HG02588 (cell line): ENCODE results near the gene CLEC16A.

Experiments used
- ATAC-seq: cut with Tn5 transposase; IDR thresholded peaks from one replicate; pipeline ENCODE4 v1.9.1; 2021; ENCODE audit warnings: mild to moderate bottlenecking, moderate library complexity; ENCODE audit not compliant: unreplicated experiment

Gene CLEC16A

DNA sequence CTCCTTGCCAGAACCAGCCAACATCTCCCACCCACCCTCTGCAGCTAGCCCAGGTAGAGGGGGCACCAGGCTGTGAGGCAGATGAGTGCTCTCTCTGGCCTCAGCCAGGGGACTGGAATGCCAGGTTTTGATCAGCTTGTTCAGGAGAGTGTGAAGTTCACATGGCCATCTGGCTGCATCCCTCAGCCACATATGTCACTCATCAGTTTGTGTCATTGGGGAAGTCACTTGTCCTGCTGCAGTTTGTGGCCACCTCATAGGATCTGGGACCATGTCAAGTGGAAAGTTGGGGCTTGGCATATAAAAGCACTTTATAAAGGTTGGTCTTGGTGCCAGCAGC lies 164.1 kb downstream of the CLEC16A start:
- no peak for ATAC-seq

DNA sequence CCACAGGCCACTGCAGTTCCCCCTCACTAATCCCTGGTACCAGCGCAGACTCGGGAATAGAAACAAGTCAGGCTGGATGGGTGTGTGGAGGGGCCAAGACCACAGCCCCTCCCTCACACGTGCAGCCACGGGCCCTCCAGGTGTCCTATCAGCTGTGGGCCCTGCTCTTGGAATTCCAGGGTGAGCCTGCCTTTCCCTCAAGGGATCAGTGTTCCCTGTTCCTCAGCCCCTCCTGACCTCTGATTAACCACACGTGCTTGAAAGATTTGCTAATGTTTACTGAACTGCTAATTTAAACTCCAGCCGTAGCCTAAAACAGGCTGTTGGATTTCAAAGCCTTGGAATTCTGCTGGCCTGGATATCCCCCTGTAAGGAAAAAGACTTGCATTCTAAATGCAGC lies 165.2 kb downstream of the CLEC16A start:
- no peak for ATAC-seq

DNA sequence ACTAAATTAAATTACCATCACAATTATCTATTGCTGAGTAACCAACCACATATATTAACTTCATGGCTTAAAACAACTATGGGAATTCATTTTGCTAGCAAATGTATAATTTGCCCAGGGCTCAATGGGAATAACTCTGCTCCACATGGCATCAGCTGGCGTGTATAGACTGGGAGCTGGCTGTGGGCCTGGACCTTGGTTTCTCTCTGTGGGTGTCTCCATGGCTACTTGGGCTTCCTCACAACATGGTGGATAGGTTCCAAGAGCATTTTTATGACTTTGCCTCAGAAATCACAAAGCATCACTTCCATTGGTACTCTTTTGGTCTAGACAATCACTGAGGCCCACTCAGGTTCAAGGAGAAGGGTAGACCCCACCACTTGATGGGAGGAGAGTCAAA lies 166.8 kb downstream of the CLEC16A start:
- no peak for ATAC-seq

DNA sequence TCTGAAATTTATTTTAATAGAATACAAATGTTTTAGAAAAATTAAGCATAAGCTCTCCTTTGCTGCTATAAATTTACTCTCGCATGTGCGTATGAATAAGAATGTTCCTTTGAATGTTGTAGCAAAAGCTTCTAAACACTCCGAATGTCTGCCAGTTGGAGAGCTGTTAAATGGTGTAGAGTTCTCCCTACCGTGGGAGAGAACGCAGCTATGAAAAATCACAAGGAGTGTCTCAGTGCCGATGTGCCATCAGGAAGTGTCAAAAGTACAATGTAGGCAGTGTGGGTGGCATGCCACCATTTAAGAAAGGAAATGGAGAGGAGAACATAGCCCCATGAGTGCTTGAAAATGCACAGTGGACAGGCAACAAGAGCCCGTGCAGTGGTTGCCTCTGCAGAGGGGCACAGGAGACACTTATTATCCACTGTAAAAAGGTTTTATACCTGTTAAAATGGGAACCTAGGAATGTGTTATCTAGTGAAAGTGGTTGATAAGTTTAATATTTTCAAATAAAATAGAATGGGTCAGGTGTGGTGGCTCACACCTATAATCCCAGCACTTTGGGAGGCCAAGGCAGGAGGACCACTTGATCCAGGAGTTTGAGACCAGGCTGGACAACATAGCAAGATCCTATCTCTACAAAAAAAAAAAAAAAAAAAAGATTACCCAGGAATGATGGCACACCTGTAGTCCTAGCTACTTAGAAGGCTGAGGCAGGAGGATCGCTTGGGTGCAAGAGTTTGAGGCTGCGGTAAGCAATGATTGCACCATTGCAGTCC lies 167.7 kb downstream of the CLEC16A start:
- ATAC-seq, result no peak

DNA sequence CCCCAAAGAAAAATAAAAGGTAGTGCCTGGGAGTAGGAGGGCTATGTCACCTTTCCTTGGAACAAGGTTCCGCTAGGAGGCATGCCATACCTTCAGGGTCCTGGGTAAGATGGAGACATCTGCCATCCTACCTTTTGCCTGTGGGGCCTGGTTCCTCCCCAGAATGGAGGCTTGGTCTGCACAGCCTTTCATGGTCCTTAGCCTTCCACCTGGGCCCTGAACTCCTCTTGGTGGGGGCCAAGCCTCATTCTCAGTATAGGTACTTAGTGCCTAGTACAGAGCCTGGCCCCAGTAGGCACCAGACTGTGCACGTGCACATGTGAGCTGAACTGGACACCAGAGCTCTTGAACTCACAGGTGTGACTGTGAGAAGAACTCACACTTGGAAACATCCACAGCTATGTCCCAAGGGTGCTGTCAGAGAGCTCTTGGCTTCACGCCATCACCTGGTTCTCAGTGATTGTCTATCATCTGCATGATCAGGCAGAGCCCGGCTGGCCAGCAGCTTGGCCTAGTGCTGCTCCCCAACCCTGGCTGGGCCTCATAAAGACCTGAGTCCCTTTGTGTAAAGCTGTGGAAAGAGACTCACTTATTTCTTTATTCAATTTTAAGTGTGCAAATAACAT lies 168.5 kb downstream of the CLEC16A start:
- ATAC-seq, result no peak

DNA sequence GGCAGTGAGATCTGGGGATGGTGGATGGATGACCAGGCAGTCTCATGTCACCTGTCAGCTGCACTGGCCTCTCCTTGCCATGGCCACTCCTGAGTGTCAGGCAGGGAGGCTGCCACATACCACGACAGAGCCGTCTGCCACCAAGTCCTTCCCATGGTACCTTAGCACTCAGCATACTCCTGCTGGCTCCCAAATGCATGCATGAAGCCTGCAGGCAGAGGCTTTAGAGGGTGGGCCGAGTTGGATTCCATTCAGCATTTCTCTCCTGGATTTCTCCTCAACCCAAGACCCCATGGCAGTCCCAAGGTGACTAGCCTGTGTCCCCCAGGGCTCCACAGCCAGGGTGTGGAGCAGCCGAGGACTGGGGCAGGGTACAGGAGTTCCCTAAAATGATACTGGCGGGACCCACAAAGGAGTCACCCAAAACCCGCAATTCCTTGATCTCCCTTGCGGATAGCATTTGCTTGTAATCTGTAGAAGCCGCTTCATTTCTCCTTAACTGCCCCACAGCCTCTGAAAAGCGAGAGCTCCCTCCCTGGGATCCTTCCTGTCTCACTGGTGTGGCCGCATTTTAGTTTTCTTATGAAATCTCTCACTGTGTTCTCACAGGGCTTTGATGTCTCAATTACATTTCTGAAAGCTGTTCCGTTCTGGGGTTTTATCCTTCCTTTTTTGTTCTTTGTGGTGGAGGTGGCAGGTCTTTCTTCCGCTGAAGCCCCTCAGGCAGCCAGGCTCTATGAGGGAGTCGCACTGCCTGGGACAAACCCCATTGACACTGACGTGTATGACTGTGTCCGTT lies 170.2 kb downstream of the CLEC16A start:
- no peak for ATAC-seq

DNA sequence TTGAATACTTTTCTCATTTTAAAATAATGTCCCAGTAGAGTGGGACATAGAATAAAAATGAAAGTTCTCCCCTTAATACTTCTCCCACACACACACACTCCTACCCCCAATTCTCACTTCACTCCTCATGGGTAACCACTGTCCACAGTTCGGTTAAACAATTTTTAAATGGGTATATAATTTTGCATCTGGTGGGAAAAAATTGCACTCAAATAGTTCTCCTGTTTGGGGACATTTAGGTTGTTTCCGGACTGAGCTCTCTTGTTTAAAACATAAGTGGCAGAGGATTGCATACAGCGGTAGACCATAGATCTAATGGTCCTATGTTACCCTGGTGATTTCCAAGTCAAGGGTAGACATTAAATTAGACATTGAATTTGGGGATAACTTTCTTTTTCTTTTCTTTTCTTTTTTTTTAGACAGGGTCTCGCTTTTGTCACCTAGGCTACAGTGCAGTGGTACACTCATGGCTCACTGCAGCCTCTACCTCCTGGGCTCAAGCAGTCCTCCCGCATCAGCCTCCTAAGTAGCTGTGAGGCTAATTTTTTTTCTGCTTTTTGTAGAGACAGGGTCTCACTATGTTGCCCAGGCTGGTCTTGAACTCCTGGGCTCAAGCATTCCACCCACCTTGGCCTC lies 173.3 kb downstream of the CLEC16A start:
- ATAC-seq, result no peak

DNA sequence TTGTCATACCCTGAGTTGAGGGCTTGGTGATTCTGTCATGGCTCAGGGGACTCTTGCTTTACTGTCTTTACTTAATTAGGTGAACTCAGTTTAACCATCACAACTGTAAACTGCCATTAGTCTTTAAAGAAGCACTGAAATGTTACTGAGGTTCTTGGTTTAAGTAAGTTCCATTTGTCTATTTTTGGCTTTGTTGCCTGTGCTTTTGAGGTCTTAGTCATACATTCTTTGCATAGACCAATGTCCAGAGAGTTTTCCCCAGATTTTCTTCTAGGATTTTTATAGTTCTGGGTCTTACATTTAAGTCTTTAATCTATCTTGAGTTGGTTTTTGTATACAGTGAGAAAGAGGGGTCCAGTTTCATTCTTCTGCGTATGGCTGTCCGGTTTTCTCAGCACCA lies 174.1 kb downstream of the CLEC16A start:
- no peak for ATAC-seq

DNA sequence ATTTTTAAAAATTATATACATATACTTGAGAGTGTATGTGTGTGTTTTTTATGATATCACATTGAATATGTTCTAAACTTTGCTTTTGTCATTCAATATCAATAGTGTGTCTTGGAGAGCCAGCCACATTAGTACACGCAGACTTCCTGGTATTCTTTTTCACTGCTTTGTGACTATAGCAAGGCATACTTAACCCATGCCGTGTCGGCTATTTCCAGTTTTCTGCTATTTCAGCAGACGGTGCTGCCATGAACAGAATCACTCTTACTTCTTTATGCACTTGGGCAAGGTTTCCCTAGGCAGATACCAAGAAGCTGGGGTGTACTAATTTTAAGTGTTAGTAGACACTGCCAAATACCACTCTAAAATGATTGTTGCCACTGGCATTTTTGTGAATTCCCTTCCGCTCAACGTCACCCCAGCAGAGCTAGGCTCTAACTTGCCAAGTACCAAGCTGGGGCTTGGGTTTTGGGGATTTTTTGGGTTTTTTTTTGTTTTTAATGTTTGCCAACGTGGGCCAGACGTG lies 176.8 kb downstream of the CLEC16A start:
- no peak for ATAC-seq

DNA sequence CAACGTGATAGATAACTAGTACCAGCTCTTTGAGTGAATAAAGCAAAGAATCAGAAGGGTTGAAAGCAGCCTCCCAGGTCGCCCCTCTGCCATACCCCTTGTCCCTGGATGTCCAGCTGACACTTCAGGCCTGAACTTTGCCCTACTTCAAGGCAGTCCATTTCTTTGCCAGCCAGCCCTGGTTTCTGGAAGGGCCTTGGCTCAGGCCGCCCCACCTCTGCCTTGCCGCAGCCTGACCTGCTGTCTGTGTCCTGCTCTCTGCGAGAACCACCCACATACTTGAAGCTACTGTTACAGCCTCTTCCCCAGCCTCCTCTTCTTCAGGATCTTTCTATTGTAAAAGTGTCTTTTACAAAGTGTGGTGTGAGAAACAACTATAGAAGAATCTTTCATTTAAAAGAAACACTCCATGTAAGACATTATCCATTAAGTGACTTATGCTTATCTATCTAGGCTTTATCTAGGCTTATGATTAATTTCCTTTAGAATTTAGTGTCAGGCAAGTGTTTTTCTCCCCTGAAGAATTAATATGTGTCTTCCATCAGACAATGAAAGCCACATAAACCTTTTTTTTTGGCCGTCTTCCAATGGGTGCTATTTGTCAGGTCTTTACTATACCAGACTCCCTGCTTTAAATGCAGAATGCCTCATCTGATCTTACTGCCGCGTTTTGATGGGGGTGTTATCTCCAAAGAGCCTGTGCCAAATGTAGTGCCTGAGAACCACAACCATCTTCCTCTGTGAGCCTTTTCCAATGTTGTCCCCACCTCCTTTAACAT lies 177.7 kb downstream of the CLEC16A start:
- no peak for ATAC-seq

DNA sequence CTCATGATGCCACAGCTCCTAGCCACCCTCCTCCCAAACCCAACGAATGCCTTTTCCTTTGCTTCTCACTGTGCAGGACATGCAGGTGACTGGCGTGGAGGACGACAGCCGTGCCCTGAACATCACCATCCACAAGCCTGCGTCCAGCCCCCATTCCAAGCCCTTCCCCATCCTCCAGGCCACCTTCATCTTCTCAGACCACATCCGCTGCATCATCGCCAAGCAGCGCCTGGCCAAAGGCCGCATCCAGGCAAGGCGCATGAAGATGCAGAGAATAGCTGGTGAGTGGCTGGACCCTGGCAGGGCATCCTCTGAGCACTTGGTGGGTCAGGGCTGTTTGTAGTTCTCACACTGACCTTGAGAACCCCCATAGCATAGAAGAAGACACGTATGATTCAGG lies 179.3 kb downstream of the CLEC16A start:
- no peak for ATAC-seq

DNA sequence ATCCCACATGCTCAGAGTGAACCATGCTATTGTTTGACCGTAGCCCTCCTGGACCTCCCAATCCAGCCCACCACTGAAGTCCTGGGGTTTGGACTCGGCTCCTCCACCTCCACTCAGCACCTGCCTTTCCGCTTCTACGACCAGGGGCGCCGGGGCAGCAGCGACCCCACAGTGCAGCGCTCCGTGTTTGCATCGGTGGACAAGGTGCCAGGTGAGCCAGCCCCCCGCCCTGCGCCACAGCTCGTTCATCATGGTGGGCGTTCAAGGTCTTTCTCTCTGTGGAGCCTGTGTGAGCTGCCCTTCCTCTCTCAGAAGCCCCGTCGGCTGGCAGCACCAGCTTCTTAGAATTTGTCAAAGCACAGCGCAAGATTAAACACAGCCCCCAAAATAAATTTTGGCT lies 181.6 kb downstream of the CLEC16A start:
- no peak for ATAC-seq

DNA sequence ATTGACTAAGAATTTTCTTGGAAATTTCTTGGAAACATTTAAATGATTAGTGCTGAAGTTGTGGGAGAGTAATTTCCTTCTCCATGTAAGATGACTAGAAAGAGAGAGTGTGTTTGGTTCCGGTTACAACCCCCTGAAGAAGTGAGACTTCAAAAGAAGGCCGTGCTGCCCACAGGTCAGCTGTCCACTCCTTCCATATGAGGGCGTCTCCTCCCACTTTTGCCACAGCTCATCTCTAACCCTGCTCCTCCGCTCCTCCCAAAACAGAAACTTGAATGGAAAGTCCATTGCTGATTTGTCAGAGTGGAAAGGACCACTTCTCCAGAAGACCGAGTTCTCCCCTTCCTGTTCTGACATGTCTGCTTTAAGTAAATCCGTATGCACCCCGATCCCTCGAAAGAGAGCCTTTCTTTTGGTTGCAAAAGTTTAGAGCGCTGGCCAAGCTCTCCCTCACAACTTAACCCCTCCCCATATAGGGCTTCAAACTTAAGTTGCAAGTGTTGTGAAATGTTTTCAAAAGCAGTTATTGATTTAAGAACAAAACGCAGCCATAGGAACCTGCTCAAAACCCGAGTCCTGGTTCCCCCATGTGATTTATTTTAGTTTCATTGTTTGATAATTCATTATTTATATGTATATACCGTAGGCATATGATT lies 182.2 kb downstream of the CLEC16A start:
- ATAC-seq, result no peak

DNA sequence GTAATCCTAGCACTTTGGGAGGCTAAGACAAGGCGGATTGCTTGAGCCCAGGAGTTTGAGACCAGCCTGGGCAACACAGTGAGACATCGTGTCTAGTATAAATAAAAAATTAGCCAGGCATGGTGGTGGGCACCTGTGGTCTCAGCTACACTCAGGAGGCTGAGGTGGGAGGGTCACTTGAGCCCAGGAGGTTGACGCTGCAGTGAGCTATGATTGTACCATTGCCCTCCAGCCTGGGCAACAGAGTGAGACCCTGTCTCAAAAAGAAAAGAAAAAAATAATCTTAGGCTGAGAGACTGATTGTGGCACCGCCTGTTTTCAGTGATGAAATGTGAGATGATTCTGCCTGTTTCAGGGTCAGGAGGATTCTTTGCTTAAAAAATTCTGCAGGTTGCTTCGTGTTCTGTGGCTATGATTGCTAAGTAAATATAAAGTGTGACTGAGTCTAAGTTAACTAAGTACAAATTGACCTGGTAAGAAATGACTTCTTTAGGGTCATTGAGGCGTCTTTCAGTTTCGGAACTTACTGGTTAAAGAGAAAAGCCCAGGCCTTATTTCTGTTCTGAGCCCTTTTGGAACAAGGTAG lies 183.3 kb downstream of the CLEC16A start:
- no peak for ATAC-seq

DNA sequence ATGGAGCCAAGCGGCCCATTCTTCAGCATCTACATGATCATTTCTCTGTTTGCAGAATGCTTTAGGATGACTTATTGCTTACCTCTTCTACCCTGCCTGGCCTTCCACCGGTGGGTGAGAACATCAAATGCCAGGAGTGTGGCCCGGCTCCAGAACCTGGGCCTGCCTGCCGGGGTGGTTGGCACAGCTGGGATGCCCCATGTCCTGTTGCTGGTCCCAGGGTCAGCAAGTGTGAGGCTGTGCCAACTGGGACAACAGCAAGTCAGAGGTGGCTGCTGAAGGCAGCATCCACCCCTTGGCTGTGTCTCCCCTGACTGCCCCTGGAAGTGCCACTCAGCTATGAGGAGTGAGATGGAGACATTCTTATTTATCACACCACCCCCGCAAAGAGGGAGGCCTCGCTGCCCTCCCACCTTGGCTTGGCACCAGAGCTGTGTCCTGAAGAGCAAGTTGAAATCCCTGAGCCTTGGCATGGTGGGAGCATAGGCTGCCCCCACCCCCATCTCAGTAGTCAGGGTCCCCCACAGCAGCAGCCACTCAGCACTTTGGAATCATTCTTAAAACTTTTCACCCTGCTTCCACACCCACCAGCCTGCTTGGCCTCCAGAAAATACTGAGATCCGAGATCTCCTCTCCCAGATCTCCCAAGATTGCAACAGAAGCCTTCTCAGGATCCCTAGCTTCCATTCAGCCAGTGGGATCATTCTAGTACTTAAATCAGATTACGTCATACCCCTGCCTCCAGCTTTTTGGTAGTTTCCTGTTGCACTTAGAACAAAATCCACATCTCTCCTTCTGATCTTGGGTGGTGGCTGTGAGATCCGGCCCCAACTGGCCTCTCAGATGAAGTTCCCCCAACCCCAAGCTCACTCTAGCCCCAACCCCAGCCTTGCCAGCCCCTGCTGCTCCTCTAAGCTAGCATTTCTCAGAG lies 184.1 kb downstream of the CLEC16A start:
- no peak for ATAC-seq

DNA sequence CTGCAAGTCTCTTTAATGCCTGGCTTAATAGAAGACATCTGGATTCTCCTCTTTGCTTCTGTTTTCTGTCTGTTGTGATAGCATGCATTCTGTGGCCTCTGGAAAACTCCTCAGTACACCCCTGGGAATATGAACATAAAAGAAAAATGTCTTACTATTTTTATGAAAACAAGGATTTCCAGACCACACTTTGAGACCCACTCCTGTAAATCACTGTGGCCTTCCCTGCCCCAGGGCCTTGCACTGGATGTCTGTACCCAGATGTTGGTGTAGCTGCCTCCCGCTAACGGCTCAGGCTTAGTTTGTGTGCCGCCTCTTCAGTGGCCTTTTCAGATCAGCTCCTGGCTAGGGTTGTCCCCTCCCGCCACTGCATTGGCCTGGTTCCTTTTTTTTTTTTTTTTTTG lies 185.0 kb downstream of the CLEC16A start:
- no peak for ATAC-seq

DNA sequence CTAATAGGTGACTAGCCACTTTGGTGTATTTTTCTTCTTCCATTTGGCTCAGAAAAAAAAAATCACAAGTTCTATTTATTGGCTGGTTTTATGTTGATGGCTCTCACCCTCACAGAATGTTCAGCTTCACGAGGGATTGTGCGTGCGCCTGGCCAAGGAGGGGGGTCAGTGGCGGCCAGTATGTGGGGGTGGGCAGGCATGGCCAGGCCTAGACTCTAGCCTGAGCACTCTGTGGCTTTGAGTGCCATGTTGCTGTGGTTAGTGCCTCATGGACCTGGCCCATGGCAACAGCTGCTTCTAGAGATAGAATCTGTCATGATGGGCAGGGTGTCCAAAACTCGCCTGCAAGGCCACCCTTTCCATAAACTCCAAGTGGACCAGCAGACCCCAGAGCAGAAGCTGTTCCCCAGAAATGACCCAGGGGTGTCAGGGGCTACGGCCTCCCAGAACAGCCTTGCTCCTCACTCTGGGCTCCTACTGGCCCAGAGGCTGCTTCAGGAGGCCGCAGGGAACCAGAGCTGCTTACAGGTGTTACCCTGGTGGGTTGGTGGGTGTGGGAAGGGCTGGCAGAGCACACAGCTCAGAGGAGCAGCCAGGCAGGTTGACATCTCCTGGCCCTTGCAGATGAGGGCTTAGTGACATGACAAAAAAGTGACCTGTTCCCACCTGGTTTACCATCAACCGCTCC lies 186.8 kb downstream of the CLEC16A start:
- no peak for ATAC-seq

DNA sequence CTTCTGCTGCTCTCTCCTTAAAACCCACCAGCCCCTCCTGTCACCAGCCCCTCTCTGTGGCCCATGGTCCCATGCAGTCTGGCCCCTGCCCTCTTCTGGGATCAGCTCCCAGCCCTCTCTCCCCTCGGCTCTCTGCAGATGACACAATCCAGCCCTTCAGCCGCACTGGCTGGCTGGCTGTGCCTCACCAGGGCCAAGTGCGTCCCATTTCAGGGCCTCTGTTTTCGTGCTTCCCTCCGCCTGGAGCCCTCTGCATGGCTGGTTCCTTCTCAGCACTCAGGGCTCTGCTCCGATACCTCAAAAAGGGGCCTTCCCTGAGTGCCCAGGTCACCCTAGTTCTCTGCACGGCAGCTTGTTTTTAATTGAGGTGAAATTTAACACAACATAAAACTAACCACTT lies 187.3 kb downstream of the CLEC16A start:
- ATAC-seq, result no peak
